Mammary epithelial cell (primary cell): ENCODE data around the gene FFAR4.

ENCODE experiments used
- EZH2 ChIP-seq: IDR thresholded peaks from 2 replicates; pipeline ENCODE4 v1.6.1; 2012; ENCODE audit warnings: low read length, inconsistent platforms, borderline replicate concordance
- TF ChIP-seq, protein P1 (sequence below), 2 donors: IDR thresholded peaks in 1 of 2; conservative IDR thresholded peaks in 1 of 2; 2 replicates each; pipeline ENCODE4 v1.5.1; 2011 to 2012; ENCODE audit warnings: inconsistent platforms in 2 of 2, low read length in 2 of 2, mild to moderate bottlenecking in 2 of 2, control low read depth in 1 of 2, low read depth in 1 of 2; ENCODE audit not compliant: insufficient read depth in 1 of 2; ENCODE audit errors: extremely low read depth in 1 of 2

DNA sequence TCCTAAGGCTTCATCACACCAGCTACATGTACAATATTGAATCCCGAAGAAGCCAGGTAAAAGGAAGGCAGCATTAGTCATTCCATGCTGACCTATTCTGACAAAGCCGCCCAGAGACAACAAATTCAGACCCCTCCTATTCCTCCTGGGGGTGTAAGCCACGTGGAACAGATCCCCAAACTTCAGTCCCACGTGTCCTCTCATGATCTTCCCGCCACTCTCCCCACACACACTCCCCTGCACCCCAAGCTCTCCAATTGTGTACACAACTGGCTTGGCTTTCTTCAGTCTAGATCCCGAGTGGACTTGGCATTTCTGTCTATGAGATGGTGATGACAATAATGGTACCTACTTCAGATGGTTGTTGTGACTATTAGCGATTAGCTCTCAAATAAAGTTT, 54.5 kb downstream of the FFAR4 start:
- TF ChIP-seq, protein P1, sequence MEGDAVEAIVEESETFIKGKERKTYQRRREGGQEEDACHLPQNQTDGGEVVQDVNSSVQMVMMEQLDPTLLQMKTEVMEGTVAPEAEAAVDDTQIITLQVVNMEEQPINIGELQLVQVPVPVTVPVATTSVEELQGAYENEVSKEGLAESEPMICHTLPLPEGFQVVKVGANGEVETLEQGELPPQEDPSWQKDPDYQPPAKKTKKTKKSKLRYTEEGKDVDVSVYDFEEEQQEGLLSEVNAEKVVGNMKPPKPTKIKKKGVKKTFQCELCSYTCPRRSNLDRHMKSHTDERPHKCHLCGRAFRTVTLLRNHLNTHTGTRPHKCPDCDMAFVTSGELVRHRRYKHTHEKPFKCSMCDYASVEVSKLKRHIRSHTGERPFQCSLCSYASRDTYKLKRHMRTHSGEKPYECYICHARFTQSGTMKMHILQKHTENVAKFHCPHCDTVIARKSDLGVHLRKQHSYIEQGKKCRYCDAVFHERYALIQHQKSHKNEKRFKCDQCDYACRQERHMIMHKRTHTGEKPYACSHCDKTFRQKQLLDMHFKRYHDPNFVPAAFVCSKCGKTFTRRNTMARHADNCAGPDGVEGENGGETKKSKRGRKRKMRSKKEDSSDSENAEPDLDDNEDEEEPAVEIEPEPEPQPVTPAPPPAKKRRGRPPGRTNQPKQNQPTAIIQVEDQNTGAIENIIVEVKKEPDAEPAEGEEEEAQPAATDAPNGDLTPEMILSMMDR (conservative IDR thresholded peaks at IDR 0.05 in 1 of 2, IDR thresholded peaks at IDR 0.05 in 1 of 2; ENCODE audit: extremely low read depth in 1 of 2, insufficient read depth in 1 of 2, low read depth in 1 of 2, low read length in 2 of 2): no peak
- no peak for TF ChIP-seq EZH2
